ENCODE measurements around the gene FAF1.
"Not testable (repeated sequence)": the region's sequence is repeated elsewhere in the genome, so short reads cannot be mapped to it uniquely, and the experiment has no call there.

Gene FAF1

GRCh38 chr1:50873458-50874187 is 86.4 kb downstream of the FAF1 start:
- DNase-seq (ENCODE audit: low spot score), result peak; percentile 58
- peak; percentile 62 for TF ChIP-seq CTCF (IDR thresholded peaks at IDR 0.05; ENCODE audit: extremely low read depth, missing control alignments)

- DNase-seq (ENCODE audit: low spot score), result not testable (repeated sequence)
These were observed 95.2 kb downstream of the FAF1 start for GRCh38 chr1:50864845-50865244.

- DNase-seq (ENCODE audit: low spot score), result no peak
- TF ChIP-seq CTCF (IDR thresholded peaks at IDR 0.05; ENCODE audit: extremely low read depth, missing control alignments), result no peak
These were observed 98.3 kb downstream of the FAF1 start for GRCh38 chr1:50861772-50862171.

- TF ChIP-seq CTCF (IDR thresholded peaks at IDR 0.05; ENCODE audit: extremely low read depth, missing control alignments), result no peak
- no peak for DNase-seq (ENCODE audit: low spot score)
These were observed 99.4 kb downstream of the FAF1 start for GRCh38 chr1:50860702-50861101.

GRCh38 chr1:50860256-50860655 is 99.8 kb downstream of the FAF1 start:
- no peak for TF ChIP-seq CTCF (IDR thresholded peaks at IDR 0.05; ENCODE audit: extremely low read depth, missing control alignments)
- no peak for DNase-seq (ENCODE audit: low spot score)

- no peak for TF ChIP-seq CTCF (IDR thresholded peaks at IDR 0.05; ENCODE audit: extremely low read depth, missing control alignments)
- DNase-seq (ENCODE audit: low spot score), result no peak
These were observed 100.4 kb downstream of the FAF1 start for GRCh38 chr1:50859657-50860056.

GRCh38 chr1:50858761-50859160 is 101.3 kb downstream of the FAF1 start:
- DNase-seq (ENCODE audit: low spot score), result no peak
- TF ChIP-seq CTCF (IDR thresholded peaks at IDR 0.05; ENCODE audit: extremely low read depth, missing control alignments), result no peak

GRCh38 chr1:50857702-50858101 is 102.4 kb downstream of the FAF1 start:
- no peak for DNase-seq (ENCODE audit: low spot score)
- TF ChIP-seq CTCF (IDR thresholded peaks at IDR 0.05; ENCODE audit: extremely low read depth, missing control alignments), result no peak

All from GM20000 (cell line).